ENCODE results near the gene NUFIP2.
"Not testable (repeated sequence)": the region's sequence is repeated elsewhere in the genome, so short reads cannot be mapped to it uniquely, and the experiment has no call there.

Gene NUFIP2

DNA sequence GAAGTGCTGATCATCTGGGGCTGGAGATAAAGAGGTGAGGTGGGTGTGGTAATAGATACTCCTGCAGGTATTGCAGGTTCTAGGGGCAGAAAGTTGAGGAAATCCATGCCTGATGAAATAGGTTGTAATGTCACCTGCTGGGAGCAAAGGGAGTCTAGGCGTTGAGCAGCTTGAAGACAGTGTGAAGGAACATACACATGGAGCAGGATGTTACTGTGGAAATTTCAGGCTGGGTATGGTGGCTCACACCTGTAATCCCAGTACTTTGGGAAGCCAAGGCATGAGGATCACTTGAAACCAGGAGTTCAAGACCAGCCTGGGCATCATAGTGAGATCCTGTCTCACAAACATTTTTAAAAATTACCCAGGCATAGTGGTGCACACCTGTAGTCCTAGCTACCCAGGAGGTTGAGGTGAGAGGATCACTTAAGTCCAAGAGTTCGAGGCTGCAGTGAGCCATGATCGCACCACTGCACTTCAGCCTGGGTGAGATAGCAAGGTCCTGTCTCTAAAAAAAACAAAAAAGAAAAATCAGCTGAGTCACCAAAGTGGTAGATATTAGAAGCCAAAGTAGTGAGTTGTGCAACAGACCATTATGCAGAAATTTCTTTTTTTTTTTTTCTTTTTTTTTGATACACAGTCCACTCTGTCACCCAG, 56.3 kb downstream of the NUFIP2 start:
- DNase-seq (ENCODE audit: low spot score) = peak; percentile 36

GRCh38 chr17:29235904-29236303, 58.0 kb downstream of the NUFIP2 start:
- DNase-seq (ENCODE audit: low spot score) = no peak

DNA sequence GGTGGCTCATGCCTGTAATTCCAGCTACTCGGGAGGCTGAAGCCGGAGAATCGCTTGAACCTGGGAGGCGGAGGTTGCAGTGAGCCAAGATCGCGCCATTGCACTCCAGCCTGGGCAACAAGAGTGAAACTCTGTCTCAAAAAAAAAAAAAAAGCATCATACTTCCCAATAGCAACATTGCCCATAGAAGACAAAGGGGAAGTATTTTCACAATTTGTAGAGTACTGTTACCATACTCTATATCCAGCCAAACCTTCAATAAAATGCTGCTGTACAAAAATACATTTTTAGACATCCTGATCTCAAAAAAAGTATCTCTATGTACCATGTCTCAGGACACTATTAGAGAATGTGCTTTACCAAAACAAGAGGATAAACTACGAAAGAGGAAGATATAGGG, 59.0 kb downstream of the NUFIP2 start:
- not testable (repeated sequence) for DNase-seq (ENCODE audit: low spot score)

- DNase-seq (ENCODE audit: low spot score) = no peak
These were observed 60.6 kb downstream of the NUFIP2 start for GRCh38 chr17:29233301-29233700.

GRCh38 chr17:29225396-29225795, 68.6 kb downstream of the NUFIP2 start:
- DNase-seq (ENCODE audit: low spot score) = no peak

GRCh38 chr17:29221338-29221737, 72.6 kb downstream of the NUFIP2 start:
- not testable (repeated sequence) for DNase-seq (ENCODE audit: low spot score)

DNA sequence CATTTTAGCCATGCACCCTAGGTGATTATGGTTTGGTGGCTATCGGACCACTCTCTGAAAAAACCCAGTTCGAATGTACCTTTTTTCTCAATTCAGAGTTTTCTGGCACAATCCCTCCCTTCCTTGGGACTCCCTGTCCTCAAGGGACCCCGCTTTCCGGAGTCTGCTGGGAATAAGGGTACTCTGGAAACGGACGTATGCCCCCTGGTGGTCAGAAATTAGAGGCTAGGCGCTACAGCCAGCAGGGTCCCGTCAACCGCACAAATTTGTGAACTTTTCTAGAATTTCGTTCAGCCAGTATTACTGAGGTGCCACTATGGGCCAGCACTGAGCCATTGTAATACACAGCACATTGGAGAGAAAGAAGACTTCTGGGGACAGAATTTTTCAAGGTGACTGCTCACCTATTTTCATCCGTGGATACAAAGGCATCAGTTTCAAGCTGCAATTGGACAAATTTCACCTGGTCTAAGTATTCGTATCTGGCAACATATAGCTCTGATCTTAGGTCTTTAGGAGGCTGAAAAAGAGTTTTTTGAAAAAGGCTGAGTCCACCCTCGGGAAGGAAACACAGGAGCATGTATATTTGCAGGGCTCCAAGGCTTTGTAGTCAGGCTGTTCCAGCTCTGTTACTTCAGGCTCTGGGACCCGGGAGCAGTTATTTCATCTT, 74.4 kb downstream of the NUFIP2 start:
- peak; percentile 81 for DNase-seq (ENCODE audit: low spot score)

- DNase-seq (ENCODE audit: low spot score) = no peak
These were observed 77.1 kb downstream of the NUFIP2 start for GRCh38 chr17:29216856-29217255.

- no peak for DNase-seq (ENCODE audit: low spot score)
These were observed 77.8 kb downstream of the NUFIP2 start for GRCh38 chr17:29216181-29216580.

- DNase-seq (ENCODE audit: low spot score) = no peak
These were observed 78.2 kb downstream of the NUFIP2 start for GRCh38 chr17:29215717-29216116.

DNA sequence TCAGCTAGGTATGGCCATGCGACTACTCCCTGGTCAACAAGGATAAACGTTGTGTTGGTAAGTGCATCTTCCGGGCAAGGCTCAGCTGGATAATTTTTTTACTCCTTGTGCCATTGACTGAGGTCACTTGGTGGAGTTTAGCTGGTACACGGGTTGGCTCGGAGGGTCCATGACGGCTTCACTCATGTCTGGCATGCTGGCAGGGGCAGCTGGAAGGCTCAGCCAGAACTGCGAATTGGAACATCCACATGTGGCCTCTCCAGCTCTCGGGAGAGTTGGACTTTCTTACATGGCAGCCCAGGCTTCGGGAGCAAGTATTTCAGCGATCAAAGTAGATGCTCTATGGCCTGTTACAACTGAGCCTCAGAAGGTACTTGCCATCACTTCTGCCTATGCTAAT, 78.8 kb downstream of the NUFIP2 start:
- no peak for DNase-seq (ENCODE audit: low spot score)

- DNase-seq (ENCODE audit: low spot score) = no peak
These were observed 79.5 kb downstream of the NUFIP2 start for GRCh38 chr17:29214215-29215146.

GRCh38 chr17:29212681-29213121, 81.2 kb downstream of the NUFIP2 start:
- DNase-seq (ENCODE audit: low spot score) = no peak

GRCh38 chr17:29212094-29212631, 81.8 kb downstream of the NUFIP2 start:
- DNase-seq (ENCODE audit: low spot score) = no peak

DNA sequence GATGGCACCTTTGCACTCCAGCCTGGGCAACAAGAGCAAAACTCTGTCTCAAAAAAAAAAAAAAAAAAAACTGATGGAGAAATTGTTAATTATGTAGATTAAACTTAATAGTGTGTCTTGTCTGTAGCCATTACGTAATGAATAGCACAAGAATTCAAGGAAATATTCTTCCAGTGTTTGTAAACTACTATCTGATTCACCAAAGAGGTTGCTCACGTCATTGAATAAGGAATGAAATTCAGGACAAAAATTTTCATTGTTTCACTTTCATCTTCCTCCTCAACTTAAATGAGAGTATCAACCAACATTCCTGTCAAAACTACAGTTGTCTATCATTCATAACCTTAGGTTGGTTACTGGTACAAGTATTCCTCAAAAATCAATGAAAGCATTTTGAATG, 83.1 kb downstream of the NUFIP2 start:
- DNase-seq (ENCODE audit: low spot score) = no peak

GRCh38 chr17:29209073-29209472, 84.9 kb downstream of the NUFIP2 start:
- DNase-seq (ENCODE audit: low spot score) = no peak

- DNase-seq (ENCODE audit: low spot score) = no peak
These were observed 86.0 kb downstream of the NUFIP2 start for GRCh38 chr17:29207975-29208374.

Measured in hepatic stellate cell (primary cell).